ENCODE data around the gene RRP12.

DNA sequence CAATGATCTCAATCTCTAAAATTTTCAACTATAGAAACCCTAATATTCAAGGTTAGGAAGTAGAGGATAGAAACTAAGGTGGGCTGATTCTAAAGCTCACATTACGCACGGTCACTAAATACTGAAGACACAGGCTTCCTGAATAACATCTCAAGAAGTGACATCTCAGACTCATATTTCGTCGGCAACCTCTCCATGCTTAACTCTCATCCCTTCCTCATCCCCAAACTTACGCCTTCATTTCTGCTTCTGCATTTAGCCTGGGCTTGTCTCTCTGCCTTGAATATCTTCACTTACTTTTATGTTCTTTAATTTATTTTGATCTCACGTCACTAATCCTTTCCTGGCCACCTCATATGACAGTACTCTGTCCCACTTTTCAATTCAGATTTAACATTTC is 34.1 kb upstream of the RRP12 start:
- no peak for TF ChIP-seq POLR2A (IDR thresholded peaks at IDR 0.05; ENCODE audit: low read depth, low read length)
- no peak for TF ChIP-seq TAF1 (IDR thresholded peaks at IDR 0.05; ENCODE audit: low read depth, low read length)
- TF ChIP-seq PAX5 (IDR thresholded peaks at IDR 0.05; ENCODE audit: insufficient read depth, low read length, severe bottlenecking) = no peak
- no peak for TF ChIP-seq POLR2AphosphoS5 (IDR thresholded peaks at IDR 0.05; ENCODE audit: low read depth, low read length)
- no peak for TF ChIP-seq SPI1 (IDR thresholded peaks at IDR 0.05; ENCODE audit: low read depth, low read length)
- no peak for TF ChIP-seq POU2F2 (IDR thresholded peaks at IDR 0.05; ENCODE audit: low read depth, low read length)

Data from GM12891 (cell line).